HG02981 (cell line): ENCODE results near the gene RGS9BP.
"Not testable (repeated sequence)": the region's sequence is repeated elsewhere in the genome, so short reads cannot be mapped to it uniquely, and the experiment has no call there.

Source experiments
- ATAC-seq: cut with Tn5 transposase; IDR thresholded peaks from one replicate; pipeline ENCODE4 v1.9.1; 2021; ENCODE audit warnings: mild to moderate bottlenecking, moderate library complexity; ENCODE audit not compliant: unreplicated experiment

RGS9BP gene, protein sequence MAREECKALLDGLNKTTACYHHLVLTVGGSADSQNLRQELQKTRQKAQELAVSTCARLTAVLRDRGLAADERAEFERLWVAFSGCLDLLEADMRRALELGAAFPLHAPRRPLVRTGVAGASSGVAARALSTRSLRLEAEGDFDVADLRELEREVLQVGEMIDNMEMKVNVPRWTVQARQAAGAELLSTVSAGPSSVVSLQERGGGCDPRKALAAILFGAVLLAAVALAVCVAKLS

DNA sequence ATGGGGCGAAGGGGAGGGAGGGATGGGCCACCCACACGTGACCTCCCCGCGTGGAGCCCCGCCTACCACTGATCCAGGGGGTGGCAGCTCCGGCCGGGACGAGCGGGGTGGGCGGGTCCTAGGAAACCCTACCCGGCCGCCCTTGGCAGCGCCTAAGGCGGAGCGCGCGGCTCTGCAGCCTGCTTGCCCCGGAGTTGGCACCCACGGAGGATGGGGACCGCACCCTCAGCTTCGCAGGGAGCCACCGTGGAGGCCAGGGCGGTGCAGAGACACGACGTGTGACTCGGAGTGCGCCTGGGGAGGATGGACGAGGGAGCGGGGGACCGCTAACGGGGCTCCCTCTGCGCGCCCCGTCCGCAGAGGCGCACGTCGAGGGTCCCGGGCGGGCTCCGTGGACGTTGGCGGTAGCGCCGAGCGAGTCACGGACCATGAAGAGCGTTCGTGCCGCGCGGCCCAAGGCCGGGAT lies at the start of gene RGS9BP:
Gene RGS9BP (plus strand): TSS at position 129 of the 466 bp plus-strand sequence. CDS start 416 bp downstream, outside the sequence.
- no peak for ATAC-seq

DNA sequence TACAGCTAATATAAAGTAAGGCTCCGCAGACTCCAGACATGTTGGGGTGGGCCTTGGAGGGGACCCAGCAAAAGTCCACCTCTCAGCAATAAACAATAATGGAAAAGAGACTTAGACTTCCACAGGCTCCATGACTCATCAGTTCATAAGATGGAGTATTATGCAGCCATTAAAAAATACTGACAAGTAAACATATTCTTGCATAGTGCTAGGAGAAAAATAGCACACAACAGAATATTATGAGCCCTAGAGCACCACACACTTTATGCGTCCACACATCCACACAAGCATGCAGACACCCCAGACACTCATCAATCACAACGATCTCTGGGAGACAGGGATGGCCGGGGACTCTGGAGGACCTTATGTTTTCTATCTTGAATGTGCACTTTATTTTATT lies 48.7 kb upstream of the RGS9BP start:
- ATAC-seq, result no peak

DNA sequence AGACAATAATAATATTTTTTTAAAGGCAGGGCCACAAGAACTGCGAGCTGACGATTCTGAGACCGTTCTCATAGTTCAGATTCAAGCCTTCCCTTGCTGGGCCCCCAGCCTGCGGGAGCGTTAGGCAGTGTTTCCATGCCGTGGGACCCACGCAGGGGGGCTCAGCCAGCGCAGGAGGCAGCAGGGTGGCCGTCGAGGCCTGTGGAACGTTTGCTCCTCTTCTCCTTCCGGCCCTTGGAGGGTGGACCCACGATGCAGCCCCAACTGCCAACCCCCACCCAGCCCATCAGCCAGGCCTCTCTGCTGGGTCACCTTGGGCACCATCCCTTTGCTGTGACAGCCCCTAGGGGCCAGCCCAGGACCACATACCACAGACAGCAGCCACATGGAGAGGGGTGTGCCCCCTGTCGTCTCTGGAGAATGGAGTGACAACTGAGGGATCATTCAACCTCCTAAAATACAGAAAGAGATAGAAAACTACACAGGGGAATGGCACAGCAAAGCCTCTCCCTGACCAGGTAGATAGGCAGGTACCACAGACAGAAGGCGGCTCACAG lies 47.9 kb upstream of the RGS9BP start:
- ATAC-seq, result no peak

DNA sequence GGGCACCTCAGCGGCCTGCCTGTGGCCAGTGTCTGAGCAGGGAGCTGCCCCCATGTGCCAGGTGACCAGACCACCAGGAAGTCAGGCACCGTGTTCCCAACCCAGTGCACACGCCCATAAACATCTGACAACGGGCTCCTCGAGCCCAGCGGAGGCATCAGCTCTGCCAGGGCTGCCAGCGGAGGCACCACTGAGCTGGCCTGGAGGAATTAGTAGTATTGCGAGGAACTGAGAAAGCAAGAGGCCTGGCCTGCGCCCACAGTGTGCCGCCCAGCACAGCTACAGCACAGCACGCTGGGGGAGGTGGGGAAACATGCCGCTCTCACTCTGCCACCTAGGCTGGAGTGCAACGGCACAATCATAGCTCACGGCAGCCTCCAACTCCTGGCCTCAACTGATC lies 45.3 kb upstream of the RGS9BP start:
- ATAC-seq, result no peak

DNA sequence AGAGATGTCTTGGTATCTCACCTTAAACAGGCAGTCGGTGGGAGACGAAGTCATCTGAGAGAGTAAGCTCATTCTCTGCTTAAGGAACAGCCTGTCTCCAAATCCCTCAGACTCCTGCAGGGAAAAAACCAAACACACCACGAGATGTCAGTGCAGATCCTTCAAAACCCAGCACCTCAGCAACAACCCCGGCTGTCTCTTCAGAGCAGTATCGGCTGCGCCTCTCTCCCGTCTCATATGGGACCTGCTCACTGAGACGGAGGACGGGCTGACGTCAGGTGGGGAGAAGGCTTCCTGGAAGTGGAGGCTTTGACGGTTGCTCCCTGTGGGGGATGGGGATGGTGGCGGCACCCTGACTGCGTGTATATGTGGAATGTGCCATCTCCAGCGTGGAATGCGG lies 44.3 kb upstream of the RGS9BP start:
- no peak for ATAC-seq

DNA sequence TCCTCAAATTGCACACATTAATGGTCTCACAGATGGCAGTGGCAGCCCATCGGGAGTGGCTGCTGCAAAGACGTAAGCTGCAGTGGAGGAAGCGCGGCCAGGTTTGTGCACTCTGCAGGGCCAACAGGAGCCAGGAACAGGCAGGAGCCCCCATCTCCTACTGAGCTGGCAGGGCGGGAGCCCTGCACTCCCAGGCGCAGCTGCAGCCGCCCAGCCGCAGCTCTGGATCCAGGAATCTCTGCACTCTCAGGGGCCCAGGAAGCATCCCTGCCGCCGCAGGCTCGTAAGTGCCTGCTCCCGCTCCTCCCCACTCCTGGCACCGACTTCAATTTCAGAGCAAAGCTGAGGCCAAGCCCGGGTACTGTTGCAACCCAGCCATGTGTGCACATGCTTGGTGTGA lies 38.2 kb upstream of the RGS9BP start:
- ATAC-seq, result no peak

DNA sequence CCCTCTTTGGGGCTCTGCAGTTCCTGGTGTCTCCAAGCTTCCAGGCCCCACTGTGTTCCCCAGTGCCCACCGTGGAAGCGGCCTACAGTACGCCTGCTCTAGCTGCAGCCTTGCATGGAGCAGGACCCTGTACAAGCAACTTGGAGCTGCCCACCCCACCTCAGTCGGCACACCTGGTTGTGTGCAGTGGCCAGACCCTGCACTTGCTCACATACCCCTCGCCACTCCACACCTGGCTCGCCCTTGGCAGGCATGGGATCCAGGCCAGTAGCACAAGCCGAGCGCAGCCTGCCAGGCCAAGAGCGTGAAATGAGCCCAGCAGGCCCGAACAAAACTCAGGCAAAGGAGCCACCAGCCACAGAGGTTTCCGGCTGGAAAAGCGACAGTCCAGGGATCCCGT lies 37.0 kb upstream of the RGS9BP start:
- ATAC-seq, result no peak

DNA sequence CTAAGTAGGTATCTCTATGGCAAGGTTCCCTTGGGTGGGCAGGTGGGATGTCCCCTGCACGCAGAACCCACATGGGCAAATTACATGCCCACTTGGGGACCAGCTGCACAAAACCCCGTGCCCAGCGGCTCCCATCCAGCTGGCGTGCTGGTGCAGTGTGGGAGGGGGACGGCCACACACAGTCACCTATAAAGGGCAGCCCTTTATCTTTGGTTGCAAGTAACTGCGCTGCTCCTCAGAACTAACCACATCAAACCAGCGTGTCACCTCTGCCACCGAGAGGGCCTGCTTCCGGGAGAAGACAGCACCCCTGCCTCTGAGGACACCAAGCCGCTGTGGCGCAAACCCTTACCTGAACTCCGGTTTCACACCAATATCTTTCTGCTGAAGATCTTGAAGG lies 32.9 kb upstream of the RGS9BP start:
- ATAC-seq, result no peak

DNA sequence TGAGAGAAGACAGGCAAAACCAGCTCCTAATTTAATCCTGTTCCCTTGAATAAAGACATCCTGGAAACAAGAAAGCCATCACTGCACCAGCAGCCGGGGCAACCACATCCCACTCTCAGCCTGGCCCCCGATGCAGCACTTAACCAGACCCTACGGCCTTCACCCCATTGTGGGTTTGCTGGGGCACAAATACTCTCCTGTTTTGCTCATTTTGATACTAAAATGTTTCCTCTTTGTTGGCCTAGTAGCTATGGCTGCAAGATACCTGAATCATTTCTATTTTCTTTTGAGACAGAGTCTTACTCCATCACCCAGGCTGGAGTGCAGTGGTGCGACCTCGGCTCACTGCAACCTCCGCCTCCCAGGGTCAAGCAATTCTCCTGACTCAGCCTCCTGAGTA lies 29.1 kb upstream of the RGS9BP start:
- ATAC-seq, result no peak

DNA sequence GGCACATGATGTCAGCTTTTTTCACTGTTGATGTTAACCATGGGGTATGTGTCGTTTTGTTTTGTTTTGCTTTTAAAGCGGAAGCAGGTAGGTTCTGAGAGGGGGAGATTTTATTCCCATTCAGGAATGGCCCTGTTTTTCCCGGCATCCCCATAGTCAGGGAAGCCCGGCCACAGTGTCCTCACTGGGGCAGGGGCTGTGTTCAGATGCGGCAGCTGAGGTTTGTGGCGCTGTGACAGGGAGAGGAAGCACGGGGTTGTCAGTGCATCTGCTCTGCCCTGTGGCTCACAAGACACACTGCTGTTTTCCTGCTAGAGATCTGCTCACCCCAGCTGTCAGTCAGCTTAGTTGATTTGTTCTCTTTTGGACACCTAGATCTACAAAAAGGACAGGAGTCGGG lies 28.3 kb upstream of the RGS9BP start:
- no peak for ATAC-seq

DNA sequence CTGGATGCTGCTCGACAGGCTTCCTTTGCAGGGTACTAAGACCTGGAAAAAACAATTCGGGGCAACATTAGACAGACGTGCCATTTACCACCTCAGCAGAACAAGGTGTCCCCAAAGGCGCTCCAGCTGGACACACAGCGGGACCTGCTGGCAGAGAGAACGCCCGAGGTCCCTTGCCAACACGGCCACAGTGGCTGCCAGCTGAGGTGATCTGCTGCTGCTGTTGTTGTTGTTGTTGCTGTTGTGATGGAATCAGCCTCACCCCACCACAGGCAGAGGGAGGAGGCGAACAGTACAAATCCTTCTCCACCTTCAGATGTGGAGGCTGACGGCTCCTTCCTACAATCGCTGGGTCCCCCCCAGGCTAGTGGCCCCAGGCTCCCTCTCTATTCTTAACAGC lies 25.9 kb upstream of the RGS9BP start:
- ATAC-seq, result no peak

DNA sequence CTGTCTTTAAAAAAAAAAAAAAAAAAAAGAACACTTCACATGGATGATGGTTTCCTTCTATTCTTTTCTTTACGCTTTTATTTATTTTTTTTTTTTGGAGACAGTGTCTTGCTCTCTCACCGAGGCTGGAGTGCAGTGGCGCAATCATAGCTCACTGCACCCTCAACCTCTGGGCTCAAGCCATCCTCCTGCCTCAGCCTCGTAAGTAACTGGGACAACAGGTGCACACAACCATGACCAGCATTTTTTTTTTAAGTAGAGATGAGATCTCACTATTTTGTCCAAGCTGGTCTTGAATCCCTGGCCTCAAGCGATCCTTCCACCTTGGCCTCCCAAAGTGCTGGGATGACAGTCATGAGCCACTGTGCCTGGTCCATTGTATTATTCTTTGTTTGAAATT lies 25.0 kb upstream of the RGS9BP start:
- no peak for ATAC-seq

DNA sequence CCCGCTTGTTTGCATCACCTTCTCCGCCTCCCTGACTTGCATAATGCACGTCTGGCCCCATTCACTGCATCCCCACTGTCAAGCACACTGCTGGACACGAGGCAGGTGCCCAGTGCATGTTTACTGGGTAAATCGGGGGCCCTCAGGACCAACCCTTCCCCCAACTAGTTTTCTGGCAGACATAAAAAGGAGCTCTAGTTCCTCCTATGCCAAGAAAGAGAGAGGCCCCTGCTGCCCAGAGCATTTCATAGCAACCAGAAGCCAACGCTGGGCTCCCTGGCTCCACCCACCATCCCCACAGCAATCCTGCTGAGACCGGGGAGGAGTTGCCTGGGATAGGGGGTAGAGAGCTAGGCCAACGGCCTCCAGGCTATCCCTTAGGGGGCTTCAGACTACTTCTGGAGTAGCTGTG lies 23.9 kb upstream of the RGS9BP start:
- no peak for ATAC-seq

DNA sequence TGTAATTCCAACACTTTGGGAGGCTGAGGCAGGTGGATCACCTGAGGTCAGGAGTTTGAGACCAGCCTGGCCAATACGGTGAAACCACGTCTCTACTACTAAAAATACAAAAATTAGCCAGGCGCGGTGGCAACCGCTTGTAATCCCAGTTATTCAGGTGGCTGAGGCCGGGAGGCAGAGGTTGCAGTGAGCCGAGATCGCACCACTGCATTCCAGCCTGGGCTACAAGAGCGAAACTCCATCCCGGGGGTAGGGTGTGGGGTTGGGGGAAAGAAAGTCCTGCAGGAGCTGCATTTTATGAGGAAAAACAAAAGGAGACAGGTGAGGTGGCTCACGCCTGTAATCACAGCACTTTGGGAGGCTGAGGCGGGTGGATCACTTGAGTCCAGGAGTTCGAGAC lies 23.3 kb upstream of the RGS9BP start:
- ATAC-seq, result not testable (repeated sequence)

DNA sequence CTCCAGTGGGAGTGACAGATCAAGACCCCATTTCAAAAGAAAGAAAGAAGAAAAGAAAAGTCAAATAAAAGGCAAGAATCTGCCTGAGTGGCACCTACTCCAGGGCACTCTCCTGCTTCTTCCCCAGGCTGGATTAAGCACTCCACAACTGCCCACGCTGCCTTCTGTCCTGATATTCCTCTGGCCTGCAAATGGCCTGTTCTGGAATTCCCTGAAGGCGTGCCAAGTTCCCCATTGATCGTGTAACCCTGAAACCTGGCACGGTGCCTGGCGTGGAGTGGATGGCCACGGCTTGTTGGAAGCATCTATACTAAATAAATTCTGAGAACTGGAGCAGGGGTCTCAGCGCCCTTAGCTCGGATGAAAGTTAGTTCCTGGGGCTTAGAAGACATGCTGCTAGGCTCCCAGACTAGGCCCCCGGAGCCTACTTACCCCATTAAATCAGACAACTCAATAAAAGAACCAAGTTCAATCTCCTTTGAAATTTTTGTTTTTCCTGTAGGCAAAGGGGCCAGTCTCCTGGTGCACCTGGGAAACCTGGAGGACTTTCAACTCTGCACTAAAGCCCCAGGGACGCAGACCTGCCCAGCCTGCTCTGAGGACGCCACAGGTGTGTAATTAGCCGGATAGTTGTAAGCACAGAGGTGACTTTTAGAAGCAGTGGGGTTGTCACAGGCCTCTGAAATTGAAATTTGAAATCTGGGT lies 22.6 kb upstream of the RGS9BP start:
- no peak for ATAC-seq

DNA sequence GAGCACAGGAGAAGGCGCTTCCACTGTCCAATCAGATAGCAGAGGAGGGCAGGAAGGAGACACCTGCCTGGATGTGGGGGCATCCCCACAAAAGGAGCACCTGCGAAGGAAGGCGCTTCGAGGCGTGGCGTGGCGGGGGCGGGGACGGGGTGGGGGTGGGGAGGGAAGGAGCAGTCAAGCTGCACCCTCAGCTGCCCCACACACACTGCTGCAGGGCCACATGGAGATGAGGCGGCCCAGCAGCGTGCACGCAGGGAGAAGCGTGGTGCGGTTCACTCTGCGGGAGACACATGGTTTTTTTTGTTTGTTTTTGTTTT lies 22.1 kb upstream of the RGS9BP start:
- ATAC-seq, result no peak

DNA sequence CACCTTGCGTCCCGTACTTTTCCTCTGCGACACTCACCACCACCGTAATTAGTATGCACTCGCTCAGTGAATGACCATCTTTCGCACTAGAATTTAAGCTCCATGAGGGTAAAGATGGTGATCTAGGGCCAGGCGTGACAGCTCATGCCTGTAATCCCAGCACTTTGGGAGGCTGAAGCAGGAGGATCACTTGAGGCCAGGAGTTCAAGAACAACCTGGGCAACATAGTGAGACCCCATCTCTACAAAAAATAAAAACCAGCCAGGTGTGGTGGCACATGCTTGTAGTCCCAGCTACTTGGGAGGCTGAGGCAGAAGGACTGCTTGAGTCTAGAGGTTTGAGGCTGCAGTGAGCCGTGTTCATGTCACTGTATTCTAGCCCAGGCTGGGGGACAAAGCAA lies 19.3 kb upstream of the RGS9BP start:
- ATAC-seq, result not testable (repeated sequence)

DNA sequence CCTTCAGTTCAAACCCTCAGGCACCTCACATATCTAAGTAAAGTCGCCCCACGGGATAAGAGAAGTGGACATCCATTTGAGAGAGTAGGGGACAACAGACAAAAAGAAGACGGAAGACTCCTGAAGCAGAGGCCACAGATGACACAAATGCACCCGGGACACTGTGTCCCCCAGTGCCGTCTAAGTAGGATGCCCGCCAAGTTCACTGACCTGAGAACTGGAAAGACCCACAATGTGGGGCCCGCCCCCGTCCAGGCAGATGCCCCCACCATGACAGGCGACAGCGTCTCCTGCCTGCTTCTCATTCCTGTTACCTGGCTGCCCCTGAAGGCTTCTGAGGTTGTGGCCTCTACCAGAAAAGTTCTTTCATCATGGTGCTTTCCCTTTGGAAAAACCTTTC lies 17.6 kb upstream of the RGS9BP start:
- ATAC-seq, result no peak

DNA sequence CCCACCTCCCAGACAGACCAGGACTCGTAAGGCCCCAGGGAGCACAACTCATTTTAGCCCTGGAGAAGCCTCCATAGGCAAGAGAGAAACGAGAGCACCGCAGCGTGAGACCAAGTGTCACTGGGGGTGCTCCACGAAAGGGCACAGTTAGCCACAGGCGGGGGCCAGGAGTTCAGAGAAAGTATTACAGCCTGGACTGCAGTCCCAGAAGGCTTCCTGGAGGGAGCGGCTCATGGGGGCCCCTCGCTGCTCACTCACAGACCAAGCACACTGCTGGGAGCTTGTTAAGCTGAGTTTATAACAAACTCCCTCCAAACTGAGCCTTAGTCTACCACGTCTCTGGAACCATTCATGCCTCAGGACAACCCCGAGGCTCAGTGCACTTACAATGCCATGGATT lies 17.1 kb upstream of the RGS9BP start:
- ATAC-seq, result no peak

DNA sequence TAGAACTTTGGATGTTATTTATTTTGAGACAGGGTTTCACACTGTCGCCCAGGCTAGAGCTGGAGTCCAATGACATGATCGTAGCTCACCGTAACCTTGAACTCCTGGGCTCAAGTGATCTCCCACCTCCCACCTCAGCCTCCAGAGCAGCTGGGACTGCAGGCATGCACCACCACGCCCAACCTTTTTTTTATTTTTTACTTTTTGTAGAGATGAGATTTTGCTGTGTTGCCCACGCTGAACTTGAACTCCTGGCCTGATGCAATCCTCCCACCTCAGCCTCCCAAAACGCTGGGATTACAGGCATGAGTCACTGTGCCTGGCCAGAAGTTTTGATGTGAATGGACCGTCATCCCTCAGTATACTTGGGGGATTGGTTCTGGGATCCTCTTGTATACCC lies 14.3 kb upstream of the RGS9BP start:
- ATAC-seq, result no peak

DNA sequence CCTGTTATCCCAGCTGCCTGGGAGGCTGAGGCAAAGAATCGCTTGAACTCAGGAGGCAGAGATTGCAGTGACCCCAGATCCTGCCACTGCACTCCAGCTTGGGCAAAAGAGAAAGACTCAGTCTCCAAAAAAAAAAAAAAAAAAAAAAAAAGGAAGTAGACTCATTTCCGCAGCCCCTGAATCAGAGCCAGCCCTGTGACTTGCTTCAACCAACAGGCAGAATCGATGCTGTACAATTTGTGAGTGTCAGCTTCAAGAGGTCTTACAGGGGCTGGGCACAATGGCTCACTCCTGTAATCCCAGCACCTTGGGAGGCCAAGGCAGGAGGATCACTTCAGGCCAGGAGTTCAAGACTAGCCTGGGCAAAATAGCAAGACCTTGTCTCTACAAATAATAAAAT lies 13.5 kb upstream of the RGS9BP start:
- ATAC-seq, result no peak

DNA sequence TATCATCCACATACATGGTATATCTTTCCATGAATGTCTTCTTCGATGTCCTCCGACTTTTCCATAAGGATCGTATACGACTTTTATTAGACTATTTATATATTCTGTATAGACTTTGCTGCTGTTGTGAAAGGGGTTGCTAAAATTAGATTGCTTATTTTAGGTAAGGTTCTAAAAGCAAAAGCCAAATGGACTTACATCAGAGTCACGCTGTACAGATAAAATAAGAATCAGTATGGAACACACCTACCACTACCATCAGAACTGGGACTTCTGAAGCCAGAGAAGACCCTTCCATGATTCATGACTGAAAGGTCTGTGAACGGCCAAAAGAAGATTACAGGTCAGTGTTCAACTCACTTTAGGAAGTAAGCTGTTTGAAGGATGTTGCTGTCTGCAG lies 9.6 kb upstream of the RGS9BP start:
- no peak for ATAC-seq

DNA sequence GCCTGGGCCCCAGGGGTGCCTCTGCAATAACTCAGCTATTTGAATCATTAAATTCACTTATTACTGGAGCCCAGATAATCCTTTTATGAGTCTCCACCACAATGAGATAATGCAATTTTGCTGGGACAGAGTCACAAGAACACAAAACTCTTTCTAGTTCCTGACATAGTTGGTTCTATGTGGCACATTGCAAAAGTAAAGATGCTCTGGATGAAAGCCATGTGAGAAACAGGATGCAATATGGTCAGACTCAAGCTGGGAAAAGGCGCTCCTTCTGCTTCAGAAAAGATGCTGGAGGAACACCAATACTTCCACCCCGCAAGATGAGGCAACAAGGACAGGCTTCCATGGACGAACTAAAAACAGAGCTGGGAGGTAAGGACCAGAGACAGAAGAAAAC lies 6.3 kb upstream of the RGS9BP start:
- no peak for ATAC-seq
